GM21360 (cell line): ENCODE data around the gene HPCA.
"Not testable (repeated sequence)": the region's sequence is repeated elsewhere in the genome, so short reads cannot be mapped to it uniquely, and the experiment has no call there.

Experiments used
- ATAC-seq: cut with Tn5 transposase; IDR thresholded peaks from one replicate; pipeline ENCODE4 v1.9.1; 2021; ENCODE audit warnings: mild to moderate bottlenecking, moderate library complexity; ENCODE audit not compliant: unreplicated experiment

Gene HPCA

DNA sequence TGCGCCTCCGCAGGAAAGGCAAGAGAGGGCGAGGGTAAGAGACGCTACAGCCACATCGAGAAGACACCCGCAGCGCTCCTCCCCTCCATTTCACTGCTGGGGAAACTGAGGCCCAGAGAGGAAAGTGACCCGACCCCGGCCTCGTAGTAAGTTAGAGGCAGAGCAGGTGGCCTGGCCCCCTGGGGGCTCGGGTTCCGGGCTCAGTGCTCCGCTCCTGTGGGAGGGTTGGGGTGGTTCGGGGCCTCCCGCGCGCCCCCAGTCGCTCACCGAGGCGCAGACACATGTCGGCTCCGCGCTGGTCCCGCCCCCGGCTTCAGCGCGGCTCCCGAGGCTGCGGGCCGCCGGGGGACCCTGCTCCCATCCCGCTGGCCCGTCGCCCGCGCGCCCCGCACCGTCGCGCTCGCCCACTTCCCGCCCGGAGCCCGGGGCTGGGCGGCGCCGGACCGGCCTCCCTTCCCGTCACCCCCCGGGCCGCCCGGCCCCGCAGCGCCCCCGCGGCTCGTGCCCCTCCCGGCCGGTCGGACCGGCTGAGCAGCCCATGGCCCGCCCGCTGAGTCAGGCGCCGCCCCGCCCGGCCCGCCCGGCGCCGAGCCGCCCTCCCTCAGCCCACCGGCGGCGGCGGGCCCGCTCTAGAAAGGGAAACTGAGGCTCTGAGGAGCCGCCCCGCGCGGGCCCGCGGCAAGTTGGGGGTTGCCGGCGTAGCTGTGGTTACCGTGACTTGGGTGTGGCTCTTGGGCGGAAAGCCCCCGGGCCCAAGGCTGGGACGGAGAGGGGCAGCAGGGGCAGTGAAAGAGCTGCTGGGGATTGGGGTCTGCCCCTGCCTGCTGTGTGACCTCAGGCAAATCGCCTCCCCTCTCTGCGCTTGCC, 14.9 kb downstream of the HPCA start, which contains the start of gene TMEM54:
Gene TMEM54 (minus strand): TSS at position 434 of the 867 bp plus-strand sequence. CDS start 151 bp downstream, at position 283.
- ATAC-seq: no peak

DNA sequence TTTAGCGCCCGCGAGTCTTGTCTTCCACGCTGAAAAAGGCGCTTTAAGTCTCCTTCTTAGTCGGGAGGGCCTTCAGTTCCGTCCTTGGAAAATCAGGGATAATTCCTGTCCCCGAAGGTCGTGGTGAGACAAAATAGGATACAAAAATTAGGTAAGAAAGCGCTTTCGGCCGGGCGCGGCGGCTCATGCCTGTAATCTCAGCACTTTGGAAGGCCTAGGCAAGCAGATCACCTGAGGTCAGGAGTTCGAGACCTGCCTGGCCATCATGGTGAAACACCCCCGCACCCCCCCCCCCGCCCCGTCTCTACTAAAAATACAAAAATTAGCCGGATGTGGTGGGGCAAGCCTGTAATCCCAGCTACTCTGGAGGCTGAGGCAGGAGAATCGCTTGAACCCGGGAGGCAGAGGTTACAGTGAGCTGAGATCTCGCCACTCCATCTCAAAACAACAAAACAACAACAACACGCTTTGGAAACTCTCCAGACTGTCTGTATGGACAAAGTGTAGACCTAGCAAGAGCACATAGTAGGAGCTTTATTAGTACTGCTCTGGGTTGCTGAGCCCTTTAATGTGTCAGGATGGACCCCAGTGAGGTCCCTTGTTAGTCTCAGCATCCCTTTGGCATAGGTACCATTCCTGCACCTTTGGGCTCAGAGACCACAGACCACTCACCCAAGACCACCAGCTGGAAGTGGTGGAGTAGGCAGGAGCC, 15.7 kb downstream of the HPCA start:
- ATAC-seq: no peak

DNA sequence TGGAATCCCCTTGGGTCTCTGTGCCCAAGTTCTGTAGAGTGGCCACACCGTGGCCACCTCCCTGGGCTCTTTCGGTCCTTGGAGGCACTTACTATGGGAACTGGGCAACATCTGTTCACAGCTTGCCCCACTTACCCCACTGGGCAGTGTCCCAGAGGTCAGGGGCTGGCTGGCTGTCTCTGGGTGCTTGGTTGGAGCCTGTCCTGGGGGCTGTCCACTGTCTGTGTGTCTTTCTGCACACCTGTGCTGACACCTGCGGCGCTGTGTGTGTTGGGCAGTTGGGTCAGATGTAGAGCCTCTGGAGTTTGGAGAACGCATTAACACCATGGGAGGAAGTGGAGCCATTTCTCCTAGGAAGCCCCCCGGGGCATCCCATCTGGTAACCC, 16.2 kb downstream of the HPCA start:
- no peak for ATAC-seq

DNA sequence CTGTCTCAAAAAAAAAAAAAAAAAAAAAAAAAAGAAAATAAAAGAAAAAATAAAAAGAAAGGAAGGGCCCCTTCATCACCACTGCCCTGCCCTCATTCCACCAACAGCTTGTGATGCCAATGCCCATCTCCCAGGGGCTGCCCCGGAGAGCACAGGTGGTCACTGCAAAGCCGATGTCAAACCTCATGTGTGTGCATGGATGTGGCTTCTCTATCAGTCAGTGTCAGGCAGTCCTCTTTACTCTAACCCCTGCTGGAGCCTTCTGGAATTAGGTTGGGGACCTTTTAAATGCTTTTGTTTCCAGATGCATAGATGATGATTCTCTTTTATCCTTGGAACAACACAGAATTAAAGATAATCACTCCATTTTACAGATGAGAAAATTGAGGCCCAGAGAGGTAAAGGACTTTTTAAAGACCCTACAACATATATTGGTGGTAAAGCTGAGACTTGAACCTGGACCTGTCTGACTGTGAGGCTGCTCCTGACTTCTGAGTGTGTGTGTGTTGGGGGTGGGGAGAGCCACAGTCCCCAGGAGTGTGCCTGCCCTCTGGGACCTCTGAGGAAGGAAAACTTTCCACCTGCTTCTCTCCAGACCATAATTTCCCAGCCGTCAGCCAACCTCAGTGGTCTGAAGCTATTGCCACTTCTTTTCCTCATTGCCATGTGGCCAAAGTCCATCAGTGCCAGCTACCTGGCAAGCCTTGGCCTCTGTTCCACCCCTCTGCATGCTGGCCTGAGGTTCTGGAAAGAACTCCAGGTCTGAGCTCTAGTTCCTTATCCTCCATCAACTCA, 17.9 kb downstream of the HPCA start:
- ATAC-seq: no peak

- no peak for ATAC-seq
These were observed 18.5 kb downstream of the HPCA start for GRCh38 chr1:32904797-32905196.

DNA sequence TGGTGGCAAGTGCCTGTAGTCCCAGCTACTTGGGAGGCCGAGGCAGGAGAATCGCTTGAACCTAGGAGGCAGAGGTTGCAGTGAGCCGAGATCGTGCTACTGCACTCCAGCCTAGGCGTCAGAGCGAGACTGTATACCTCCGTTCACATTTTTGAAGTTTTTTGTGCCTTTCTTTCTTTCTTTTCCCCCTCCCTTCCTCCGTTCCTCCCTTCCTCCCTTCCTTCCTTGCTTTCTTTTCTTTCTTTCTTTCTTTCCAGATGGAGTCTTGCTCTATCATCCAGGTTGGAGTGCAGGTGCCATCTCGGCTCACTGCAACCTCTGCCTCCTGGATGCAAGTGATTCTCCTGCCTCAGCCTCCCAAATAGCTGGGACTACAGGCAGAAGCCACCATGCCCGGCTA, 19.3 kb downstream of the HPCA start:
- ATAC-seq: not testable (repeated sequence)

- no peak for ATAC-seq
These were observed 20.4 kb downstream of the HPCA start for GRCh38 chr1:32906654-32907053.

- ATAC-seq: no peak
These were observed 21.1 kb downstream of the HPCA start for GRCh38 chr1:32907435-32907834.

GRCh38 chr1:32910319-32910718, 24.0 kb downstream of the HPCA start:
- ATAC-seq: no peak

DNA sequence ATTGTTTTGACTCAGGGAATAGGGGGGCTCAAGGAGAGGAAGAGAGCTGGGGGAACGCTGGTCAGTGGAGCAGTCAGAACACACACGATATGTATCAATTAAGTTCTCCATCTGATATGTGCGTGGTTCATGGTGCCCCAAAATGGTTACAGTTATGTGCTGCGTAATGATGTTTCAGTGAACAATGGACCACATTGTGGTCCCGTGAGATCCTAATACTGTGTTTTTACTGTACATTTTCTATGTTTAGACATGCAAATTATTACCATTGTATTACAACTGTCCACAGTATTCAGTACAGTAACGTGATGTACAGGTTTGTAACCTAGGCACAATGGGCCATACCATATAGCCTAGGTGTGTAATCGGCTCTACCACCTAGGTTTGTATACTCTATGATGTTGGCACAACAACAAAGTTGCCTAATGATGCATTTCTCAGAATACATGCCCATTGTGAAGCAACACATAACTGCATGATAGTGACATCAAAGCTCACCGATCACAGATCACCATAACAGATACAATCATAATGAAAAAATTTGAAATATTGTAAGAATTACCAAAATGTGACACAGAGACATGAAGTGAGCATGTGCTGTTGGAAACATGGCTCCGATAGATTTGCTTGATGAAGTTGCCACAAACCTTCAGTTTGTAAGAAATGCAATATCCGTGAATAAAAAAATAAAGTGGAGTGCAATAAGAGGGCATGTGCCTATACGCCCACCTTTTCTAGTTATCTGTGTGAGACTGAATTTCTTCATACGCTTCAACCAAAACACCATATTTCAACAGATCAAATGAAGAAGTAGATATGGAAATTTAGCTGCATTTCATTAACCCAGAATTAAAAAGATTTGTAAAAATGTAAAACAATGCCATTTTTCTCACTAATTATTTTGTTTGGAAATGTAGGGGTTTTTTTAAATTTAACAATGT, 29.7 kb downstream of the HPCA start:
- no peak for ATAC-seq

DNA sequence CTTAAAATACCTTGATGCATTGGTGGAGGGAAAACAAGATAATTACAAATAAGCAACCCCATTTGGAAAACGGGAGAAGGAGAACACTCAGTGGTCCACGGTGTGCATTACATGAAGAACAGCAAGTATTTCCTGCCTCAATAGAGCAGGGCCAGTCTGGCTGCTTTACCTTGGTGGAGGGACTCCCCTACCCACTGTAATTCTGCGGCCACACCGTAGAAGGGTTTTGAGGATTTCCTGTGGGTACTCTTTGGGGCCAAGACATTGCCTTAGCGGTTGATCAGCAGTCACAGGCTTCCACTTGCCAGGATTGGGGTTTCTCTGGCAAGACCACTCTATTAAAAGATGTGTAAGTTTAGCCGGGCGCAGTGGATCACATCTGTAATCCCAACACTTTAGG, 31.2 kb downstream of the HPCA start:
- ATAC-seq: no peak

GRCh38 chr1:32918179-32918578, 31.9 kb downstream of the HPCA start:
- no peak for ATAC-seq

GRCh38 chr1:32919811-32920733, 33.8 kb downstream of the HPCA start:
- no peak for ATAC-seq

- no peak for ATAC-seq
These were observed 34.5 kb downstream of the HPCA start for GRCh38 chr1:32920833-32921232.

GRCh38 chr1:32924881-32925344, 38.6 kb downstream of the HPCA start:
- no peak for ATAC-seq

GRCh38 chr1:32925403-32926162, 39.3 kb downstream of the HPCA start:
- no peak for ATAC-seq

GRCh38 chr1:32926562-32926961, 40.3 kb downstream of the HPCA start:
- ATAC-seq: no peak

DNA sequence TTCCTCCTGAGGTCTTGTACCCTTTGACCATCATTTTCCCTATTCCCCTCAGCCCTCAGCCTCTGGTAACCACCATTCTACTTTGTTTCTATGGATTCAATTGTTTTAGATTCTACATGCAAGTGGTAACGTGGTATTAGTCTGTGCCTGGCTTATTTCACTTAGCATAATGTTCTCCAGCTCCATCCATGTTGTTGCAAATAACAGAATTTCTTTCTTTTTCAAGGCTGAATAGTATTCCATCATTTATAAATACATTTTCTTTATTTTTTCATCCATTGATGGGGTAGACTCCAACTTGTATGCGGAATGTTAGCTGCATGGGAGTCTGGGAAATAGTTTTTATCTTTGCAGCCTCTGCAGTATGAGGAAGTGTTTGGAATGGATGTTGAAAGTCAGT, 41.1 kb downstream of the HPCA start:
- no peak for ATAC-seq
